ENCODE measurements around the gene NFIC.
"Not testable (repeated sequence)": the region's sequence is repeated elsewhere in the genome, so short reads cannot be mapped to it uniquely, and the experiment has no call there.

NFIC gene

GRCh38 chr19:3336680-3337523 is 29.5 kb upstream of the NFIC start:
- no peak for DNase-seq (ENCODE audit: insufficient read length, low spot score)

GRCh38 chr19:3338541-3339181 is 27.7 kb upstream of the NFIC start:
- FAIRE-seq (no peak), DNase-seq (ENCODE audit: insufficient read length, low spot score) (no peak)

More at GRCh38 chr19:3336680-3337523, 29.5 kb upstream of the NFIC start:
- no peak for FAIRE-seq

- FAIRE-seq: no peak
- no peak for DNase-seq (ENCODE audit: insufficient read length, low spot score)
These were observed 26.0 kb upstream of the NFIC start for GRCh38 chr19:3340340-3340739.

- no peak for FAIRE-seq
These were observed 24.1 kb upstream of the NFIC start for GRCh38 chr19:3342246-3342645.

GRCh38 chr19:3342962-3343361 is 23.4 kb upstream of the NFIC start:
- not testable (repeated sequence) for DNase-seq (ENCODE audit: insufficient read length, low spot score); FAIRE-seq

More at GRCh38 chr19:3342246-3342645, 24.1 kb upstream of the NFIC start:
- DNase-seq (ENCODE audit: insufficient read length, low spot score): no peak

GRCh38 chr19:3343619-3344502 is 22.5 kb upstream of the NFIC start:
- DNase-seq (ENCODE audit: insufficient read length, low spot score) (no peak), FAIRE-seq (no peak)

- DNase-seq (ENCODE audit: insufficient read length, low spot score) (no peak), FAIRE-seq (no peak)
These were observed 21.5 kb upstream of the NFIC start for GRCh38 chr19:3344608-3345598.

- FAIRE-seq: no peak
- DNase-seq (ENCODE audit: insufficient read length, low spot score): no peak
These were observed 20.4 kb upstream of the NFIC start for GRCh38 chr19:3345850-3346460.

GRCh38 chr19:3346677-3347353 is 19.6 kb upstream of the NFIC start:
- FAIRE-seq: no peak
- no peak for DNase-seq (ENCODE audit: insufficient read length, low spot score)

GRCh38 chr19:3348042-3348441 is 18.3 kb upstream of the NFIC start:
- FAIRE-seq (no peak), DNase-seq (ENCODE audit: insufficient read length, low spot score) (no peak)

GRCh38 chr19:3348469-3348868 is 17.9 kb upstream of the NFIC start:
- DNase-seq (ENCODE audit: insufficient read length, low spot score); FAIRE-seq: not testable (repeated sequence)

- FAIRE-seq: no peak
- no peak for DNase-seq (ENCODE audit: insufficient read length, low spot score)
These were observed 16.2 kb upstream of the NFIC start for GRCh38 chr19:3350014-3350663.

- FAIRE-seq: no peak
- DNase-seq (ENCODE audit: insufficient read length, low spot score): no peak
These were observed 14.5 kb upstream of the NFIC start for GRCh38 chr19:3351702-3352447.

- no peak for FAIRE-seq
- DNase-seq (ENCODE audit: insufficient read length, low spot score): no peak
These were observed 12.9 kb upstream of the NFIC start for GRCh38 chr19:3353493-3353892.

- DNase-seq (ENCODE audit: insufficient read length, low spot score) (no peak), FAIRE-seq (no peak)
These were observed 9.6 kb upstream of the NFIC start for GRCh38 chr19:3356805-3357204.

GRCh38 chr19:3357271-3357991 is 9.0 kb upstream of the NFIC start:
- DNase-seq (ENCODE audit: insufficient read length, low spot score): no peak
- no peak for FAIRE-seq

Measured in HTR-8/SVneo (cell line).